ENCODE data around the gene SCYGR5. TPM values are rescaled to one million over a fixed set of nuclear protein-coding genes. Genes with fewer than 3 reads are reported as not detected.
"Not testable (repeated sequence)": the region's sequence is repeated elsewhere in the genome, so short reads cannot be mapped to it uniquely, and the experiment has no call there.

The SCYGR5 gene
- total RNA-seq, 1 experiment from 2014 or later = not detected

DNA sequence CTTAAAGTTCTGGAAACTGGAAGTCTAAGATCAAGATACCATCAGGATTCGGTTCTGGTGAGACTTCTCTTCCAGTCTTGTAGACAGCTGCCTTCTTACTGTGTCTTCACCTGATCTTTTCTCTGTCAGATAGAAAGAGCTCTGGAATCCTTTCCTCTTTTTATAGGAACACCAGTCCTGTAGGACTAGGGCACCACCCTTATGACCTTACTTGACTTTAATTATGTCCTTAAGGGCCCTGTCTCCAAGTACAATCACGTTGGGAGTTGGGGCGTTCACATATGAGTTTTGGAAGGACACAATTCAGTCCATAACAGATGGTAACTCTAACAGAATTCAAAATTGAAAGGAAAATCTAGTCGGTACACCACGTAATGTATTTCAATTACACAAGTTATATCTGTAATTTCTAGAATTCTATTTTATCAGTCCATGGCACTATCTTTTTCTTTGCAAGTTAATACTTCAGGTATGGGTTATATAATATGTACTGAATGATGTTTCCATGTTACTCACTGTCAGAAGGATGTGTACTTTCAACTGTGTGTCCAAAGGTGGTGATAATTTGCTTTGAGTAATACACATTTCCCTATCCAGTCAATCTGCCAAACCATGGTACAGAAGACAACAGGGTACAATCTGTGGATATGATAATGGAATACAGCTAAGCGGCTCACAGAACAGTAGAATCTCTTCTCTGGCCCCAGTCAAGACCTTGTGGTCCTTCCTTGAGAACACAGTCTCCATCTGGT is 1.2 kb upstream of the SCYGR5 start:
- Histone ChIP-seq H3K9me3 (ENCODE audit: low read depth, low read length, poor library complexity, severe bottlenecking) (no peaks in the 10 kb centered on the region), H3K36me3 (ENCODE audit: insufficient read depth, low read length, poor library complexity, severe bottlenecking) (no peaks in the 10 kb centered on the region), H3K4me1 (ENCODE audit: insufficient read depth, low read length, poor library complexity, severe bottlenecking) (no peaks in the 10 kb centered on the region), H3K27ac (ENCODE audit: low read depth, low read length, poor library complexity, severe bottlenecking) (no peak overlapping the region), H3K4me3 (ENCODE audit: low read depth, low read length, poor library complexity, severe bottlenecking) (no peak overlapping the region), H3K27me3 (replicated peaks; ENCODE audit: insufficient read depth, low read depth, low read length, poor library complexity) (no peaks in the 10 kb centered on the region)
- CTCF ChIA-PET = no interaction called here
- DNase-seq (ENCODE audit: low spot score) = no peak
- no TSS peak for BruUV-seq (replicated peaks)
- TF ChIP-seq, protein P1, sequence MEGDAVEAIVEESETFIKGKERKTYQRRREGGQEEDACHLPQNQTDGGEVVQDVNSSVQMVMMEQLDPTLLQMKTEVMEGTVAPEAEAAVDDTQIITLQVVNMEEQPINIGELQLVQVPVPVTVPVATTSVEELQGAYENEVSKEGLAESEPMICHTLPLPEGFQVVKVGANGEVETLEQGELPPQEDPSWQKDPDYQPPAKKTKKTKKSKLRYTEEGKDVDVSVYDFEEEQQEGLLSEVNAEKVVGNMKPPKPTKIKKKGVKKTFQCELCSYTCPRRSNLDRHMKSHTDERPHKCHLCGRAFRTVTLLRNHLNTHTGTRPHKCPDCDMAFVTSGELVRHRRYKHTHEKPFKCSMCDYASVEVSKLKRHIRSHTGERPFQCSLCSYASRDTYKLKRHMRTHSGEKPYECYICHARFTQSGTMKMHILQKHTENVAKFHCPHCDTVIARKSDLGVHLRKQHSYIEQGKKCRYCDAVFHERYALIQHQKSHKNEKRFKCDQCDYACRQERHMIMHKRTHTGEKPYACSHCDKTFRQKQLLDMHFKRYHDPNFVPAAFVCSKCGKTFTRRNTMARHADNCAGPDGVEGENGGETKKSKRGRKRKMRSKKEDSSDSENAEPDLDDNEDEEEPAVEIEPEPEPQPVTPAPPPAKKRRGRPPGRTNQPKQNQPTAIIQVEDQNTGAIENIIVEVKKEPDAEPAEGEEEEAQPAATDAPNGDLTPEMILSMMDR (conservative IDR thresholded peaks at IDR 0.05; ENCODE audit: low read depth, low read length) = no peak
- TF ChIP-seq EZH2 (IDR thresholded peaks at IDR 0.05; ENCODE audit: borderline replicate concordance, low read depth, low read length, poor library complexity, severe bottlenecking) = no peak
- POLR2A ChIA-PET (ENCODE audit: low non-redundant PET) = no interaction called here
- intact Hi-C loops (cut with micrococcal nuclease; ENCODE audit: unreplicated experiment) = no loop called here

DNA sequence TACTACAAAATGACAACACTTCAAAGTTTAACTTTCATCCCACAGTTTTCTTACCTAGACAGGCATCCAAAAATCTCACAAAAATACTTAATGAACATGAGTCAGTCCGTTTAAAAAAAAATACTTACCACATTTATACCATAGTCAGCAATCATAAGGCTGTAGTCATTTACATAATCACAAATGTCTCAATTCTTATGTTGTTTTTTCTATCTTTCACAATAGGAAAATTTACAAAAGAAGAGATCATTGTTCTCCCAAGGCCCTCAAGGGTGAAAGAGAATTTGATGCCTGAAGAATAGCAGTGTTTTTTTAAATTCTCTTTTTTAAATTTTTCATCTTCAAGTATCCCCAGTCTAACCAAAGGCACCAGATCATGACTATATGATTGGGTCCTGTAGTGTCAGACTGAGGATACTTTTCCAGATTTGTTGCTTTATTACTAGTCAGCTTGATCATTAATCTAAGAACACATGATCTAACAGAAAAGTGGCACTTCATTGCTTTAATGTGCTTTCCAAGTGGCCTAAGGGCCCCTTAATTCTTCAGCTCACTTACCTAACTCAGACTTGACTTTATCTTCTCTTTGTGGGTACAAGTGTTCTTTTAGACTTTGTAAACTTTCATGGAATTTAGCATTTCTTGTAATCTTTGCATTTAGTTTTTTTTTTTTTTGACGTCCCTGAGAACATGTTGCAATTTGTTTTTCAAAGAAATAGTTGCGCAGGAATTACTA is 4.7 kb downstream of the SCYGR5 start:
- TF ChIP-seq, protein P1 (conservative IDR thresholded peaks at IDR 0.05; ENCODE audit: low read depth, low read length) = no peak
- no peak for TF ChIP-seq EZH2 (IDR thresholded peaks at IDR 0.05; ENCODE audit: borderline replicate concordance, low read depth, low read length, poor library complexity, severe bottlenecking)
- BruUV-seq (replicated peaks) = no TSS peak
- Histone ChIP-seq H3K4me3 (ENCODE audit: low read depth, low read length, poor library complexity, severe bottlenecking) (no peak overlapping the region), H3K27me3 (replicated peaks; ENCODE audit: insufficient read depth, low read depth, low read length, poor library complexity) (no peaks in the 10 kb centered on the region), H3K9me3 (ENCODE audit: low read depth, low read length, poor library complexity, severe bottlenecking) (no peaks in the 10 kb centered on the region), H3K4me1 (ENCODE audit: insufficient read depth, low read length, poor library complexity, severe bottlenecking) (no peaks in the 10 kb centered on the region), H3K27ac (ENCODE audit: low read depth, low read length, poor library complexity, severe bottlenecking) (no peak overlapping the region), H3K36me3 (ENCODE audit: insufficient read depth, low read length, poor library complexity, severe bottlenecking) (no peaks in the 10 kb centered on the region)
- intact Hi-C loops (cut with micrococcal nuclease; ENCODE audit: unreplicated experiment) = no loop called here
- ChIA-PET CTCF (no interaction called here), POLR2A (ENCODE audit: low non-redundant PET) (no interaction called here)
- DNase-seq (ENCODE audit: low spot score) = no peak

DNA sequence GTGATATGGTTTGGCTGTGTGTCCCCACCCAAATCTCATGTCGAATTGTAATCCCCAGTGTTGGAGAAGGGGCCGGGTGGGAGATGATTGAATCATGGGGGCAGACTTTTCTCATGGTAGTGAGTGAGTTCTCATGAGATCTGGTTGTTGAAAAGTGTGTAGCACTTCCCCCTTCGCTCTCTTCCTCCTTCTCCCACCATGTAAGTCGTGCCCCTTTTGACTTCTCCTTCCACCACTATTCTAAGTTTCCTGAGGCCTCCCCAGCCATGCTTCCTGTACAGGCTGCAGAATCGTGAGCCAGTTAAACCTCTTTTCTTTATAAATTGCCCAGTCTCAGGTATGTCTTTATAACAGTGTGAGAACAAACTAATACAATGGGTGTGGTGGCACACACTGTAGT is 7.0 kb downstream of the SCYGR5 start:
- H3K4me1 ChIP-seq (ENCODE audit: insufficient read depth, low read length, poor library complexity, severe bottlenecking); H3K4me3 ChIP-seq (ENCODE audit: low read depth, low read length, poor library complexity, severe bottlenecking); H3K27me3 ChIP-seq (replicated peaks; ENCODE audit: insufficient read depth, low read depth, low read length, poor library complexity); H3K9me3 ChIP-seq (ENCODE audit: low read depth, low read length, poor library complexity, severe bottlenecking); BruUV-seq (replicated peaks); intact Hi-C loops (cut with micrococcal nuclease; ENCODE audit: unreplicated experiment); POLR2A ChIA-PET (ENCODE audit: low non-redundant PET); CTCF ChIA-PET; H3K27ac ChIP-seq (ENCODE audit: low read depth, low read length, poor library complexity, severe bottlenecking); H3K36me3 ChIP-seq (ENCODE audit: insufficient read depth, low read length, poor library complexity, severe bottlenecking); DNase-seq (ENCODE audit: low spot score): not testable (repeated sequence)

Measured in A673 (cell line).